Right lobe of liver (tissue), 4 donors: ENCODE measurements around the gene TBKBP1.

ENCODE experiments used
- CTCF ChIP-seq, 4 donors: fragments of 200-600 bp in 3 of 4; fragments of 450-650 bp in 1 of 4; IDR thresholded peaks; one replicate each; pipeline versions ENCODE4 v1.5.1 to v1.8.0; 2016 to 2022; ENCODE audit warnings: antibody characterized with exemption in 4 of 4, mild to moderate bottlenecking in 2 of 4
- POLR2A ChIP-seq: fragments of 450-650 bp; IDR thresholded peaks from one replicate; pipeline ENCODE4 v1.6.1; 2017; ENCODE audit warnings: antibody characterized with exemption, mild to moderate bottlenecking
- donor health status: DM: no; HTN: no; CAD: no.
- donor health status: DM: no; HTN: no; CAD: no.
- donor health status: DM: no; HTN: yes; CAD: no.

- no peak for TF ChIP-seq CTCF (IDR thresholded peaks at IDR 0.05)
- no peak for TF ChIP-seq POLR2A
Observed at GRCh38 chr17:47738178-47738577, 44.2 kb downstream of the TBKBP1 start.
